ENCODE data around the gene PRPF4.

Gene PRPF4

DNA sequence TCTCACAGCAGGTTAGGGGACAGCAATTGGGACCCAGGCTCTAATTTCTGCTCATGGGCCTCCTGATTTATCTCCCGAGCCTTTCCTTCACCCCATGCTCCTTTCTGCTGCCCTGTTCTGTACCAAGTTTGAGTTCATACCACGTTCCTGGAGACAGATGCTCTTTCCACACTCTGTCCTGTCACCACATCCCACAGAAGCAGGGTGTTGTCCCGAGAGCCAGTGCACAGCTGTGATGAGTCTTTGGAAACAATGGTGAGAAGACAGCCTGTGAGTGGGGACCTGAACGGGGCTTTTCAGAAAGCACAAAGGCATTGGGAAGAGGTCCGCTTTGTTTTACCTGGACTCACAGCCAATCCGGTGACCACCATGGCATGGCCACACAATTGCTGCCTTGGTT lies 47.2 kb downstream of the PRPF4 start:
- Histone ChIP-seq H3K27me3 (ENCODE audit: control insufficient read depth, insufficient read depth, low read length) (no peaks in the 10 kb centered on the region), H3K4me2 (ENCODE audit: low read length) (no peak overlapping the region), H3K27ac (peak overlapping the region; percentile 75), H3K9ac (no peak overlapping the region), H3K4me1 (peaks cover 40% of the 10 kb centered on the region), H3K9me3 (ENCODE audit: control insufficient read depth, low read length) (no peaks in the 10 kb centered on the region), H3K79me2 (no peaks in the 10 kb centered on the region), H3K4me3 (ENCODE audit: low read depth, low read length) (no peak overlapping the region), H3K36me3 (ENCODE audit: control insufficient read depth, insufficient read depth, low read length) (no peaks in the 10 kb centered on the region), H2AFZ (no peak overlapping the region)
- TF ChIP-seq, protein P1, sequence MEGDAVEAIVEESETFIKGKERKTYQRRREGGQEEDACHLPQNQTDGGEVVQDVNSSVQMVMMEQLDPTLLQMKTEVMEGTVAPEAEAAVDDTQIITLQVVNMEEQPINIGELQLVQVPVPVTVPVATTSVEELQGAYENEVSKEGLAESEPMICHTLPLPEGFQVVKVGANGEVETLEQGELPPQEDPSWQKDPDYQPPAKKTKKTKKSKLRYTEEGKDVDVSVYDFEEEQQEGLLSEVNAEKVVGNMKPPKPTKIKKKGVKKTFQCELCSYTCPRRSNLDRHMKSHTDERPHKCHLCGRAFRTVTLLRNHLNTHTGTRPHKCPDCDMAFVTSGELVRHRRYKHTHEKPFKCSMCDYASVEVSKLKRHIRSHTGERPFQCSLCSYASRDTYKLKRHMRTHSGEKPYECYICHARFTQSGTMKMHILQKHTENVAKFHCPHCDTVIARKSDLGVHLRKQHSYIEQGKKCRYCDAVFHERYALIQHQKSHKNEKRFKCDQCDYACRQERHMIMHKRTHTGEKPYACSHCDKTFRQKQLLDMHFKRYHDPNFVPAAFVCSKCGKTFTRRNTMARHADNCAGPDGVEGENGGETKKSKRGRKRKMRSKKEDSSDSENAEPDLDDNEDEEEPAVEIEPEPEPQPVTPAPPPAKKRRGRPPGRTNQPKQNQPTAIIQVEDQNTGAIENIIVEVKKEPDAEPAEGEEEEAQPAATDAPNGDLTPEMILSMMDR (IDR thresholded peaks at IDR 0.05), result no peak

DNA sequence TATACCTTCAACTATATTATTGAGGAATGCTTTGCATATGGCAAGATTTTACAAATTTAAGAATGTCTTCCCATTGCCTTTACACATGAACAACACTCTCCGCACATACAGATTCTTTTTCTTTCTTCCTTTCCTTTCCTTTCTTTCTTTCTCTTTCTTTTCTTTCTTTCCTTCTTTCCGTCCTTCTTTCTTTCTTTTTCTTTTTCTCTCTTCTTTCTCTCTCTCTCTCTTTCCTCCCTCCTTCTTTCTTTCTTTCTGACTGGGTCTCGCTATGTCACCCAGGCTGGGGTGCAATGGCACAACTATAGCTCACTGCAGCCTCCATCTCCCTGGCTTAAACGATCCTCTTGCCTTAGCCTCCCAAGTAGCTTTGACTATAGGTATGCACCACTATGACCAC lies 50.8 kb downstream of the PRPF4 start:
- TF ChIP-seq, protein P1 (IDR thresholded peaks at IDR 0.05), result no peak
- no peaks in the 10 kb centered on the region for H3K36me3 ChIP-seq (ENCODE audit: control insufficient read depth, insufficient read depth, low read length)
- H3K9me3 ChIP-seq (ENCODE audit: control insufficient read depth, low read length), result no peaks in the 10 kb centered on the region
- H3K9ac ChIP-seq, result no peak overlapping the region
- no peak overlapping the region for H2AFZ ChIP-seq
- no peak overlapping the region for H3K27ac ChIP-seq
- no peak overlapping the region for H3K4me3 ChIP-seq (ENCODE audit: low read depth, low read length)
- H3K79me2 ChIP-seq, result no peaks in the 10 kb centered on the region
- H3K27me3 ChIP-seq (ENCODE audit: control insufficient read depth, insufficient read depth, low read length), result no peaks in the 10 kb centered on the region
- H3K4me2 ChIP-seq (ENCODE audit: low read length), result no peak overlapping the region
- H3K4me1 ChIP-seq, result peaks cover 22% of the 10 kb centered on the region

DNA sequence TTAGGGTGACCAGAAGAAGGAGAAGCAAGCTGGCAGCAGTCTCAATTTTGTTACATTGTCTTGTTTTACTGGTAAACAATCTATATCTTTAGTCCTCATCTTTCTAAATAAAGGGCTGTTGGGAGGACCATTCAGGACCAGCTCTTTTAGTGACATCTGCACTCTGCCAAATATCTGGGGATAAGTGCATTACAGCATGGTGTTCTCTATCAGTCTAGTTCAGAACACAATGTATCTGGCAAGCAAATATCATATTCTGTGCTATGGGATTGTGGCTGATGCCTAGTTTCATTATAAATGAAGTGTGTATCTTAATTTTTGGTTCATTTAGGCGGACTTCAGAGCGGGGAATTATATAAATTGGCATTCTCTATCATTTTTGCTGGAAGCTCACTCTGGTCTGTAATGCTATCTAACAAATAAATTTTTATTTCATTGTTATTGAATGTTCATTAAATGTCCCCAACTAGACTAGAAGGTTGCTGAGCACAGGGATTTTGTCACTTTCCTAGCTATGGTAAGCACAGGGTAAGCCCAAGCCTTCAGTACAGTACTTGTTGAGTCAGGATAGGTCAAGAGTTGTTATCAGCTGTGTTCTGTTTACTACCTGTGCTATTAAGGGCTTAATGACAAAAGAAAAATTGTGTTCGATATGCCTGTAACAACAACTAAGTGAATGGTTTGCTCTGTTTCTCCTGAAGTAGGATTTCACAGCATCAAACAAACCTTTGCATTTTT lies 52.8 kb downstream of the PRPF4 start:
- Histone ChIP-seq H3K27me3 (ENCODE audit: control insufficient read depth, insufficient read depth, low read length) (no peaks in the 10 kb centered on the region), H3K79me2 (no peaks in the 10 kb centered on the region), H2AFZ (no peak overlapping the region), H3K27ac (no peak overlapping the region), H3K9ac (no peak overlapping the region), H3K4me2 (ENCODE audit: low read length) (peak overlapping the region; percentile 11), H3K36me3 (ENCODE audit: control insufficient read depth, insufficient read depth, low read length) (no peaks in the 10 kb centered on the region), H3K4me1 (peaks cover 10% of the 10 kb centered on the region), H3K9me3 (ENCODE audit: control insufficient read depth, low read length) (no peaks in the 10 kb centered on the region), H3K4me3 (ENCODE audit: low read depth, low read length) (no peak overlapping the region)
- TF ChIP-seq, protein P1 (IDR thresholded peaks at IDR 0.05), result no peak

DNA sequence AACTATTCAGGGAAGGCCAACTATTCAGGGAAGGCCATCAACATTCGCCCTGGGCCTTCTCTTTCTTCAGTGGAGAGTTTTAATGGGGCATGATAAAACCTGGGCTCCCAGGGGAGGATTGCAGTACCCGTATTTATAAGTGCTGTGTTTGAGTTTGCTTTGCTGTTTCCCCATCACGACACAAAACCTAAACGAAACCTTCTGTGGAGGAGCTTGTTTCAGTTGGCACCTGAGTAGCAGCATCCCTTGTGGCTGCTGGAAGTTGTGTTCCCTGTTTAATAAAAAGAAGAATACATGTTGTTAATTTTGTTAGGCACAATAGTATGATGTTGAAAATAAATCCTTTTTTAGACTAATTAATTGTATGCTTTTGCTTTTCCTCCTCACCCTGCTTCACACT lies 56.3 kb downstream of the PRPF4 start:
- Histone ChIP-seq H2AFZ (no peak overlapping the region), H3K4me1 (peaks cover 6% of the 10 kb centered on the region), H3K79me2 (no peaks in the 10 kb centered on the region), H3K36me3 (ENCODE audit: control insufficient read depth, insufficient read depth, low read length) (no peaks in the 10 kb centered on the region), H3K9me3 (ENCODE audit: control insufficient read depth, low read length) (no peaks in the 10 kb centered on the region), H3K27me3 (ENCODE audit: control insufficient read depth, insufficient read depth, low read length) (no peaks in the 10 kb centered on the region), H3K27ac (no peak overlapping the region), H3K4me3 (ENCODE audit: low read depth, low read length) (no peak overlapping the region), H3K4me2 (ENCODE audit: low read length) (no peak overlapping the region), H3K9ac (no peak overlapping the region)
- TF ChIP-seq, protein P1 (IDR thresholded peaks at IDR 0.05), result no peak

DNA sequence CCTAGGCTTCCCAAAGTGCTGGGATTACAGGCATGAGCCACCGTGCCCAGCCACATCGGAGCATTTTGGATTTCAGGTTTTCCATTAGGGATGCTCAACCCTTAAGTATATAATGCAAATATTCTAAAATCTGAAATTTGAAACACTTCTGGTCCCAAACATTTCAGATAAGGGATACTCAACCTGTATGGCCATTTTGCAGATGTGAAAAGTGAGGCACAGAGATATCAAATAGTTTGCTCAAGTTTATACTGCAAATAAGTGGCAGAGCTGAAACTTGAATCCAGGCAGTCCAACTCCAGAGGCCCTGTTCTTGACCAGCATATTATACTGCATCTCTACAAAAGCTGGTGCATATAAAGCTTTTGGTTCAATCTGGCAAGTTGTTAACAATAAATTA lies 62.3 kb downstream of the PRPF4 start:
- no peak overlapping the region for H3K27ac ChIP-seq
- no peaks in the 10 kb centered on the region for H3K9me3 ChIP-seq (ENCODE audit: control insufficient read depth, low read length)
- no peaks in the 10 kb centered on the region for H3K27me3 ChIP-seq (ENCODE audit: control insufficient read depth, insufficient read depth, low read length)
- no peak overlapping the region for H3K9ac ChIP-seq
- H3K4me1 ChIP-seq, result peaks cover 9% of the 10 kb centered on the region
- H3K36me3 ChIP-seq (ENCODE audit: control insufficient read depth, insufficient read depth, low read length), result no peaks in the 10 kb centered on the region
- TF ChIP-seq, protein P1 (IDR thresholded peaks at IDR 0.05), result no peak
- H2AFZ ChIP-seq, result no peak overlapping the region
- no peak overlapping the region for H3K4me3 ChIP-seq (ENCODE audit: low read depth, low read length)
- H3K4me2 ChIP-seq (ENCODE audit: low read length), result no peak overlapping the region
- no peaks in the 10 kb centered on the region for H3K79me2 ChIP-seq
